NCI-H526 (cell line): ENCODE data around the gene MMAB.
A peak's percentile ranks its signal among the peaks of the same experiment; 100 is the strongest.
"Not testable (repeated sequence)": the region's sequence is repeated elsewhere in the genome, so short reads cannot be mapped to it uniquely, and the experiment has no call there.

Experiments used
- DNase-seq, 2 experiments: peaks; one replicate each; lab custom pipeline; 2025; lab: John Stamatoyannopoulos, UW

The MMAB gene

DNA sequence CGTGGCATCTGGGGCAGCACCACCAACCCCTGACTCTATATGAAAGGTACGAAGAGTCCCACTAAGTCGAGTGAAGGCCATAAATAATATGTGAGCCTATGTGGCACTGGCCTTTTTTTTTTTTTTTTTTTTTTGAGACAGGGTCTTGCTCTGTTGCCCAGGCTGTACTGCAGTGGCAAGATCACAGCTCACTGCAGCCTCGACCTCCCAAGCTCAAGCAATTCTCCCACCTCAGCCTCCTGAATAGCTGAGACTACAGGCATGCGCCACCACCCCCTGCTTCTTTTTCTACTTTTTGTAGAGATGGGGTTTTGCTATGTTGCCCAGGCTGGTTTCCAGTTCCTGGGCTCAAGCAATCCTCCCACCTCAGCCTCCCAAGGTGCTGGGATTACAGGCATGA, 28.8 kb upstream of the MMAB start:
- not testable (repeated sequence) for DNase-seq

- DNase-seq: no peak
Measured at GRCh38 chr12:109601557-109601956, 28.3 kb upstream of the MMAB start.

GRCh38 chr12:109600995-109601394, 27.7 kb upstream of the MMAB start:
- DNase-seq: no peak

- DNase-seq: no peak
Measured at GRCh38 chr12:109600481-109600880, 27.2 kb upstream of the MMAB start.

DNA sequence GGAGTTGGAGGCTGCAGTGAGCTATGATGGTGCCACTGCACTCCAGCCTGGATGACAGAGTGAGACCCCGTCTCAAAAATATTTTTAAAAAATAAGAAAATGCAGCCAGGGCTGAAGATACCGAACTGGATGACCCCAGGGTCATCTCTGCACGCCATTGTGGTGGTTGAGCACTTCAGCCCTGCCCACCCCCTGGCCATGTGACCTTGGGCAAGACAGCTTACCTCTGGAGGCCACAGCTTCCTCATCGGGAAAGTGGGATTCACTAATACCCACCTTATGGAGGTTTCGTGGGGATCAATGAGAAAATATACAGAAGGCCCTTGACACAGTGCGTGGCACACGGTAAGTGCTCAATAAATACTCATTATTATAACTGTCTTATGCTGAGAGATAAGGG, 25.8 kb upstream of the MMAB start:
- no peak for DNase-seq

DNA sequence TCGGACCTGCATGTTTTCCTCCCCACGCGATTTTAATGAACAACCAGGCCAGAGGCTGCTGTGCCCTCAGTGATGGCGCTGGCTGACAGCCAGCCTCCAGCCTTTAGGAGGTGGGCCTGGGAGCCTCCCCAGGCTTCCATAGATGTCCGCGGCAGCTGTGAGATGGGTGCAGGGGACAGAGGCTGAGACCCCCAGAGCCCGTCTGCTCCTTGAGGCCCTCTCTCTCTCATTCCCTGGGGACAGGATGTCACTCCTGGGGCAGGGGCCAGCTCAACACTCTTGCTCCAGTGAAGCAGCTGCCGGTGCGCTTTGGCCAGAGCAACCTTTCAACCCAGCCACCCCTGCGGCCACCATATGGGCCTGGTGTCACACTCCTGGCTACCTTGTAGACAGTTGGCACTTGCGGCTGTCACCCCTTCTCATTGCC, 25.1 kb upstream of the MMAB start:
- no peak for DNase-seq

DNA sequence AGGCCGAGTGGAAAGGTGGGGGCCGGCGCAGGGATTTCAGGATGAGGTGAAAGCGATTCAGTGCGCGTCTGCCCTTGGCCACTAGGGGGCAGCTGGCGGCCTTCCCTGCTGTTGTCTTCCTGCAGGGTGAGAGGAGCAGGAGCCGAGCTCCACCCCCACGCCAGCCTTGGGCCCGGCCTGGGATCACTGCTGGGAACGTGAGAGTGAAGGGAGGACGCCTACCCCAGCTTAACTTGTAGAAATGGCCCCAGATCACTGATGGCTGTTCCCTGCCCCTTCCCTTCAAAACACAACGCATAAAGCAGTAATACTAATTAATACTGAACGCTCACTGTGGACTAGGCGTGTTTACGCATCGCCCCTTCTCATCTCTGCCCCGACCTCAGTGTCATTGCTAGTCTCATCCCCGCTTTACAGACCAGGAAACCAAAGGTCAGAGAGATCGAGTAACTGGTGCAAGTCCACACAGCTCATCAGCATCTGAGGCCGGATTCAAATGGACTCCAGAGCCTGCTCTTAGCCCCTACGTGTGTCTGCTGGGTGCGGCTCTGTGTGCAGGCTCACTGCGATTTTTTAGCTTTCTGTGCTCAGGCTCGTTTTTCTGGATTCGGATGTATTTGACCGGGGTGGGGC, 24.6 kb upstream of the MMAB start:
- peak; percentile 64 to 92 for DNase-seq

GRCh38 chr12:109597414-109597794, 24.1 kb upstream of the MMAB start:
- DNase-seq: no peak

DNA sequence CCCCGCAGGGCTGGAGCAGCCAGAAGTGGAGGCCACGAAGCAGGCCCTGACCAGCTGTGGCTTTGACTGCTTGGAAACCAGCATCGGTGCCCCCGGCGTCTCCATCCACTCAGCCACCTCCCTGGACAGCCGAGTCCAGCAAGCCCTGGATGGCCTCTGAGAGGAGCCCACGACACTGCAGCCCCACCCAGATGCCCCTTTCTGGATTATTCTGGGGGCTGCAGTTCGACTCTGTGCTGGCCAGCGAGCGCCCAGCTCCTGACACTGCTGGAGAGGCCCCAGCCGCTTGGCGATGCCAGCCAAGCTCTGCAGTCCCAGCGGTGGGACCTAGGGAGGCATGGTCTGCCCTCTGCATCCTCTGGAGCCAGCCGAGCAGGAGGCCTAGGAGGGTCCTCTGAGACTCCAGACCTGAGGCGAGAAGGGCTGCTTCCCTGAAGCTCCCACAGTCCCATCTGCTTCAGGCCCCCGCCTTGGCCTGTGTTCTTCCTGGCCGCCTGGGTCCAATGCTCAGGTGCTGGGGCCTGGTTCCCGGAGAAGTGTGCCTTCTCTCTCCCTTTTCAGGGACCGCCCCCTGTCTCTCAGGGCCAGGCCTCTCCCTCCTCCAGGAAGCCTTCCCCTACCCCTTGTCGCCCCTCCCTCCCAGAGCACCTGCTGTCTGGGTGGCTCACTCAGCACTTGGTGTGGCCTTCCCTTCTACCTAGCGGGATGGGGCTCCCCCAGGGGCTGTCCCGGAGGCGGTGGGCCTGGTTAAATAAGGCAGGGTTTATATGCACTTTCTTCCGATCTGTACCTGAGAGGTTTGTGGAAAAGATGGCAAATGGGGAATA, 23.3 kb upstream of the MMAB start:
- DNase-seq: peak in 1 of 2 experiments; percentile 34

DNA sequence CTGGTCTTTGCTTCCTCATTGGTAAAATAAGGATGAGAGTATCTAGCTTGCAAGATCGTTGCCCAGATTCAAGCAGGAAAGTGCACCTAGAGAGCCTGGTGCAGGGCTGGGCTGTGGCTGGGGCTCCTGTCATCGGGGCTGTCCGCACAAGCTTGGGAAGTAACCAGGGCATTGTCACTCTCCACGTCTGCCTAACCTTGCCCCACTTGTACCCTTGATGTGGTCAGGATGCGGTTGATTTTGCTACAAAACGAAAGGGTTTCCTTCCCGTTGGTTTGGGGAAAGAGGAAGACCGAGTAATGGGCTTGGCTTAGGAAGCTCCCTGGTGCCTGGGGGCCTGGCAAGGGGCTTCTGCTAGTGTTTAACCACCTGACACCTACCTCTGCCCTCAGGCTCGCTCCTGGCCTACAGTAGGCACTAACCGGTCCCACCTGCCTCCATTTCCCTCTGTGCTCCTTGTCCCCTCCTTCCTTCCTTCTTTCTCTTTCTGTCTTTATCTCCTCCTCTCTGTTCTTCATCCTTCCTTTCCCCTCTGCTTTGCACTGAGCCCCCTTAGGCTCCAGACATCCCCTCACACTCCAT, 22.1 kb upstream of the MMAB start:
- no peak for DNase-seq

DNA sequence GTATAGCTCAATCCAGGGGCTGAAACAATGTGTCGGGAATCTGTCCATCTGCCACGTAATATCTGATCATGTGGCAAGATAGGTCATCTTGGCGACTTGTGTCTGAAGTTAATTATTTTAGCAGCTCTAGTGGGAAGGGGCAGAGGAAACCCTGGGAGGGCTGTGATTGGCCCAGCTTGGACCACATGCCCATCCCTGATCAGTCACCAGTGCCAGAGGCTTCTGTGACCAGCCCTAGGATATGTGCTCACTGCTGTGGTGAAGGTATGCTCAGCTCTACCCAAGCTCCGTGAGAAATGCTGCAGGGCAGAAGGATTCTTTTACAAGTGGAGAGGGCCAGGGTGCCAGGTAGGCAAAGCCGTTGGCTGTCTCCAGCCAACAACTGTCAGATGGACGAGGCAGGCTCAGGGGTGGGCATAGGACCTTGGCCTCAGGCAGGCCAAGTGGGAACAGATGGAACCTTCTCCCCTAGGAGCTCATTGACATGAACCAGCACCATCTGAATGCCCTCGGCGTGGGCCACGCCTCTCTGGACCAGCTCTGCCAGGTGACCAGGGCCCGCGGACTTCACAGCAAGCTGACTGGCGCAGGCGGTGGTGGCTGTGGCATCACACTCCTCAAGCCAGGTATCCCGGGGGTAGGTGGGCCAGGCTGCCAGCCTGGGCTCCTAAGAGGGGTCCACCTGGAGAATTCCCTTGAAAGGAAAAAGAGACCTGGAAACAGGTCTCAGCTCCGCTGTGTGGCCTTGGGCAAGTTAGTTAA, 21.4 kb upstream of the MMAB start:
- no peak for DNase-seq

- no peak for DNase-seq
Measured at GRCh38 chr12:109592905-109593272, 19.6 kb upstream of the MMAB start.

DNA sequence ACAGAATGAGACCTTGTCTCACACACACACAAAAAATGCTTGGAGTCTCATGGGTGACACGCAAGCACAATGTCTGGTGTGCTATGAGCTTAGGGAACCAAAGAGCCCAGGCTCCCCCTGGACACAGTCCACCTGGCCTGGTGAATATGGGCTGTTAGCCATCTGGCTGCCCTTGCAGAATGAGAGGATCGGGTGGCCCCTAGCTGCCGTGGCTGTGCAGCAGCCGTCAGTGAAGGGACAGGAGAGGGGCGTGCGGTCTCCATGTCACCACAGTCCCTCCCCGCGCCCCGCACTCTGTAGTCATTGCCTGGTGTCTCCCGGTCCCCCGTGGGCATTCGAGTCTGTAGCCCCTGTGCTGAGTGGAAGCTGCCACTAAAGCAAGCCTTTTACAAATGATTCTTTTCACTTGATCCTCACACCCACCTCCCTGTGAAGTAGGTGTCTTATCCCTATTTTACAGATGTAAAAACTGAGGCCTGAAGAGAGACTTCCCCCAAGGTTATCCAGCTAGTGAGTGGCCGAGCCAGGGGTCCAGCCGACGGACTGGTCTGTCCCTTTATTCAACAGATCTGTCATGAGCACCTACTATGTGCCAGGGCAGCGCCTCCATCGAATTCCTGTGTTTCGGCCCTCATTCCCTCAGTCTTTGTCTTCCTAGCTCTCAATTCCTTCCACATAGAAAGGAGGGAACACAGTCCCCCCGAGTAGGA, 19.0 kb upstream of the MMAB start:
- DNase-seq: no peak

DNA sequence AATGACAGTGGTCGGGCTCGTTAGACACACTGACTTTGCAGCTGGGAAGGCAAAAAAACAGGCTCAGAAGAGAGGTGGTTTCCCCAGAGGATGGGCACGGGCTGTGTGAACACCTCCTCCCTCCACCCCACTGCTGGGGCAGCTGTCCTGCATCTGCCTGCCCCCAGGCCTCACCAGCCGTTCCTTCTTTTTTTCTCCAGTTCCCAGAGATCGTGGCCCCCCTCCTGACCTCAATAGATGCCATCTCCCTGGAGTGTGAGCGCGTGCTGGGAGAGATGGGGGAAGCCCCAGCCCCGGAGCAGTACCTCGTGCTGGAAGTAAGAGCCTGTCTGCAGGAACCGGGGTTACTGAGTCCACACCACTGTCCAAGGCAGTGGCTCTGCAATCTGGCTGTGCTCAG, 17.7 kb upstream of the MMAB start:
- DNase-seq: no peak

- no peak for DNase-seq
Measured at GRCh38 chr12:109590566-109590965, 17.3 kb upstream of the MMAB start.

DNA sequence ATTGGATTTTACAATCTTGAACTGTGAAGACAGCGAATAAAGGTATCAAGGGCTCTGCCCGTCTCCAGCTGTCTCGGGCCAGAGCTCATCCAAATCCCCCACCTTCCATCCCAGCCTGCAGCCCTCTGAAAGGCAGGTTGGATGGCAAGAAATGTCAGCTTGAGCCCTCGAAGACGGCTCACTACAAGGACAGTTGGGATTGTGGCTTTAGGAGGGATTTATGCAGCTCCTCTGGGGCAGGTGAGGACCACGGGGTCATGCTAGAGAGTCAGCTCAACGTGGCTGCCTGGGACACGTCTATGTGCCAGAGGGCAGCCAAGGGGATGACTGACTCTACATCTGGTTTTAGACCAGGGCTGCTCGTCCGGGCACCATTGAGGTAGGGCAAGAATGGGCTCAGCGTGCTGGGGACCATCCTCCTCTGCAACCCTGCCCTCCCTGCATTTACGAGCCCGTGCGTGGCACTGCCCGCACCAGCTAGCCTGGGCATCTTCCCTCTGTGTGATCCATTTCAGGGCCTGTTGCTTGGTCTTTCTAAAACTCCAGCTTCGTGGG, 16.5 kb upstream of the MMAB start:
- no peak for DNase-seq

DNA sequence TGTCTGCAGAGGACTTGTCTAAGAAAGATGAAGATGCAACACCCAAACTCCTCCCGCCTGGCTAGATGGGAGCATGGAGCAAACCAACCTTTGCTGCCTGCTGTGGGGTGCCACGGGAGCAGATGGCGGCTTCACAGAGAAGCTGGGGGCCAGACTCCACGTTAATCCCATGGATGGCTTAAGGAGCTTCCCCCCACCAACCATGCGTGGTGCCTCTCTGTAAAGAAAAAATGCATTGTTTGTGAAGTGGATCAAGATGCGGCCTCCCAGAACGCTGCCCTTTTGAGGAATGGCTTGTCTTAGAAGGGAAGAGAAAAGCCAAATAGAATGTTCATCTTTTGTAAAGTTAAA, 15.9 kb upstream of the MMAB start:
- no peak for DNase-seq

DNA sequence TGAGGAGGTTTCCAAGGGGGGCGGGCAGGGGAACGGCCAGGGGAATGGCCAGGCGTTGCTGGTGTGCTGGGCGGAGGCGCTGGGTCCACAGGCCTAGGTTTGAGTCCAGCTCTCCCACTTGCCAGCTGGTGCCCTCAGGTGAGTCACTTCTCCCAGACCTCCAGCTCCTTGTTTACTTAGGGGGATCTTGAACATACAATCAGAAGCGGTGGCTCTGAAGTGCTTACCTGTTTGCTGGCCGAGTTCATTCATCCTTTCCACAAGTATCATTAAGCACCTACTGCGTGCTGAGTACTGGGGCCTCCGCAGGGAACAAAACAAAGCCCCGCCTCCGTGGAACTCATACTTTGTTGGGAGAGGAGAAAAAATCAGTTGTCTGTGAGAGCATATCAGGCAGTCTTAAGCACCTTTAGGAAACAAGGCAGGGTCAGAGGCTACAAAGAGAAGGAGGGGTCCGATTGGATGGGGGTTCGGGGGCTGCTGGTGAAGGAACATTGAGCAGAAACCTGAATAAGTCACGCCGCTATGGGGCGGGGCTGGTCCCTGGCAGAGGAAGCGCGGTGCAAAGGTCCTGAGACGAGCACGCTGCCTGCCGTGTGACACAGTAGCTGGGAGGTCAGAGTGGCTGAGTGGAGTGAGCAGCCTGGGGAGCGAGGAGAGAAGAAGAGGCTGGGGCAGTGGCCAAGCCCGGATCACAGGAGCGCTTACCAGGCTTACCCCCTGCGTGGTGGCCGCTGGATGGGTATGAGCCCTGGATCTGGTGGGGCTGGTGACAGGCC, 15.3 kb upstream of the MMAB start:
- DNase-seq: no peak

DNA sequence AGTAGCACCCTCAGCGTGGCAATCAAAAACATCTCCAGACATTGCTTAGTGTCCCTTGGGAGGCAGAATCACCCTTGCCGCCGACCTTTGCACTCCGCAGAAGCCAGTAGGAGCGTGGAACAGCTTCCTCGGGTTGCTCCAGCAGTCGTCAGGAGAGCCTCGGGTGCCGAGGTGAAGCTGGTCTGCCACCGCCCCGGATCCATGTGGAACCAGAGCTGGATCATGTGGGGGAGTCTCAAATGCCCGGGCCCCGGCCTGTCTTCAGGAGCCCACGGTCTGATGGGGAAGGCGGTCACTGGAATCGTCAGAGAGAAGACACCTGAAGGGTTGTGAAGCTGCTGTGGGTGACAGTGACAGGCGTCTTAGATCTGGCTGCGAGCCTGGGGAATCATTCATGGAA, 14.6 kb upstream of the MMAB start:
- DNase-seq: no peak

- peak; percentile 59 to 66 for DNase-seq
Measured at GRCh38 chr12:109586385-109587296, 13.3 kb upstream of the MMAB start.
